GM12865 (cell line): Measurements from ENCODE around the gene TDRD7.

ENCODE experiments used
- DNase-seq: peaks from one replicate; pipeline ENCODE4 v3.0.0; 2010; ENCODE audit warnings: low read depth
- H3K4me3 ChIP-seq: 2 replicates; pipeline ENCODE4 v1.5.1; 2011; ENCODE audit warnings: mild to moderate bottlenecking, low read depth, low read length, control low read depth
- TF ChIP-seq, protein P1 (sequence below): IDR thresholded peaks from 2 replicates; pipeline ENCODE4 v1.5.1; 2011; ENCODE audit warnings: low read length, control low read depth, low read depth, inconsistent platforms; ENCODE audit not compliant: insufficient read depth; ENCODE audit errors: missing control alignments

The TDRD7 gene

GRCh38 chr9:97504381-97505216, 92.7 kb downstream of the TDRD7 start:
- TF ChIP-seq, protein P1, sequence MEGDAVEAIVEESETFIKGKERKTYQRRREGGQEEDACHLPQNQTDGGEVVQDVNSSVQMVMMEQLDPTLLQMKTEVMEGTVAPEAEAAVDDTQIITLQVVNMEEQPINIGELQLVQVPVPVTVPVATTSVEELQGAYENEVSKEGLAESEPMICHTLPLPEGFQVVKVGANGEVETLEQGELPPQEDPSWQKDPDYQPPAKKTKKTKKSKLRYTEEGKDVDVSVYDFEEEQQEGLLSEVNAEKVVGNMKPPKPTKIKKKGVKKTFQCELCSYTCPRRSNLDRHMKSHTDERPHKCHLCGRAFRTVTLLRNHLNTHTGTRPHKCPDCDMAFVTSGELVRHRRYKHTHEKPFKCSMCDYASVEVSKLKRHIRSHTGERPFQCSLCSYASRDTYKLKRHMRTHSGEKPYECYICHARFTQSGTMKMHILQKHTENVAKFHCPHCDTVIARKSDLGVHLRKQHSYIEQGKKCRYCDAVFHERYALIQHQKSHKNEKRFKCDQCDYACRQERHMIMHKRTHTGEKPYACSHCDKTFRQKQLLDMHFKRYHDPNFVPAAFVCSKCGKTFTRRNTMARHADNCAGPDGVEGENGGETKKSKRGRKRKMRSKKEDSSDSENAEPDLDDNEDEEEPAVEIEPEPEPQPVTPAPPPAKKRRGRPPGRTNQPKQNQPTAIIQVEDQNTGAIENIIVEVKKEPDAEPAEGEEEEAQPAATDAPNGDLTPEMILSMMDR = no peak
- DNase-seq = no peak
- H3K4me3 ChIP-seq = no peak overlapping the region

GRCh38 chr9:97505845-97506244, 93.9 kb downstream of the TDRD7 start:
- no peak overlapping the region for H3K4me3 ChIP-seq

DNA sequence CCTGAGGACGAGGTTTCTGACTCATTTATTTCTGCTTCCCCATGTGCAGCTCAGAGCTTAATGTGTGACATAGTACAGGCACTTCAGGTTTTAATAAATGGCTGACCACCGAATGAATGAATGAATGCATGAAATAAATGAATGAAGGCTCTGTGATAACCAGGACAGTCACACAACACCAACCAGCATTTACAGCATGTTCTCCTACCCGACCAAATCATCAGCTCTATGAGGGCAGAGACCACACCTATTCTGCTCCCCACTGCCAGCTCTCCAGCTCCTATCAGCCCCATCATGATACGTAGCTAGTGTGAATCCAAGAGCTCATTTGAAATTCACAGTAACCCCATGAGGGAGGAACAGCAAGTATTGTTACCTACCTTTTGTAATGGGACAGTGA, 94.4 kb downstream of the TDRD7 start:
- H3K4me3 ChIP-seq = no peak overlapping the region
- TF ChIP-seq, protein P1 = no peak
- DNase-seq = no peak

More at GRCh38 chr9:97505845-97506244, 93.9 kb downstream of the TDRD7 start:
- DNase-seq = no peak
- TF ChIP-seq, protein P1 = no peak

DNA sequence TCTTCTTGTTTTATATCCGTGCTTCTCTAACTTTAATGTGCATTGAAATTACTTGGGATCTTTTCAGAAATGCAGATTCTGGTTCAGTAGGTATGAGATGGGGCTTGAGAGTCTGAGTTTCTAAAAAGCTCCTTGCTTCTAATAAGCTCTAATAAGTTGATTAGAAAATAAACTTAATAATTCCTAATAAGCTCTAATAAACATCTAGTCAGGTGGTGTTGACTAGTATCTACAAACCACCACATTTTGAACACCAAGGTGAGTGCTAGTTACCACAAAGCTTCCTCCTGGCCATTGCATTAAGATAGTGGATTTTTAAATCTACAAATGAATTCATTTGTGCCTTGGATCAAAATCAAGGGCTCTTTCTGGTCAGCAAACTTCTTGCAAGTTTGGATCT, 94.9 kb downstream of the TDRD7 start:
- DNase-seq = no peak
- no peak overlapping the region for H3K4me3 ChIP-seq
- TF ChIP-seq, protein P1 = no peak

- H3K4me3 ChIP-seq = no peak overlapping the region
- TF ChIP-seq, protein P1 = no peak
- no peak for DNase-seq
Observed at GRCh38 chr9:97507428-97507984, 95.6 kb downstream of the TDRD7 start.

GRCh38 chr9:97508852-97509251, 97.0 kb downstream of the TDRD7 start:
- no peak for DNase-seq
- no peak overlapping the region for H3K4me3 ChIP-seq
- TF ChIP-seq, protein P1 = no peak
